Adrenal gland (tissue), 12 donors: ENCODE measurements around the gene CC2D2B. TPM values are rescaled to one million over a fixed set of nuclear protein-coding genes. Genes with fewer than 3 reads are reported as not detected.
"Not testable (repeated sequence)": the region's sequence is repeated elsewhere in the genome, so short reads cannot be mapped to it uniquely, and the experiment has no call there.

Source experiments
- DNase-seq, 7 donors: peaks; one replicate each; pipeline ENCODE4 v3.0.0-alpha.2; 2019 to 2020
- H3K27ac ChIP-seq, 5 donors: fragments of 200-600 bp; sonication (generic) in 4 of 5; 1 replicate in 3 of 5; 2 replicates in 2 of 5; pipeline versions ENCODE4 v1.5.1 to v1.8.0; 2016 to 2020; ENCODE audit warnings: mild to moderate bottlenecking in 1 of 5
- H3K27me3 ChIP-seq: fragments of 200-600 bp; 2 replicates; pipeline ENCODE4 v1.8.0; 2021
- H3K36me3 ChIP-seq, 2 donors: fragments of 200-600 bp; replicated peaks in 1 of 2; 1 replicate in 1 of 2; 2 replicates in 1 of 2; pipeline versions ENCODE4 v1.5.1 to v1.8.0; 2018 to 2022
- H3K4me1 ChIP-seq, 2 donors: fragments of 200-600 bp; replicated peaks in 1 of 2; 1 replicate in 1 of 2; 2 replicates in 1 of 2; pipeline versions ENCODE4 v1.5.1 to v1.8.0; 2018 to 2021
- H3K4me3 ChIP-seq, 4 donors: fragments of 200-600 bp; sonication (generic) in 3 of 4; one replicate each; pipeline ENCODE4 v1.5.1; 2016 to 2018
- H3K9me3 ChIP-seq, 3 donors: fragments of 200-600 bp; sonication (generic) in 1 of 3; replicated peaks in 1 of 3; 1 replicate in 2 of 3; 2 replicates in 1 of 3; pipeline versions ENCODE4 v1.5.1 to v1.8.0; 2016 to 2021
- POLR2A ChIP-seq, 2 donors: fragments of 450-650 bp; IDR thresholded peaks; one replicate each; pipeline ENCODE4 v1.6.1; 2017; ENCODE audit warnings: antibody characterized with exemption in 2 of 2, mild to moderate bottlenecking in 2 of 2, moderate library complexity in 1 of 2
- WGBS, 4 donors: extraction: QIAGEN DNeasy Blood & Tissue Kit in 2 of 4; methylation state at CpG; one replicate each; pipeline versions ENCODE4 v1.1.5 to v1.1.7; 2013 to 2017; 5-methylcytosine and 5-hydroxymethylcytosine counted together
- intact Hi-C, 2 donors: fragments of 100-400 bp; cut with DNase I; formaldehyde crosslinking; loops; one replicate each; pipeline versions ENCODE4 v1.14.1 to v1.15.0; 2022 to 2023
- polyA plus RNA-seq, 3 donors: library from polyadenylated mRNA; stranded (reverse); fragments of 200-250 nt in 2 of 3; fragments of 350-450 nt in 1 of 3; fragmentation: Illumina TruSeq in 1 of 3; extraction: RNeasy Lipid Tissue Mini Kit (QIAGEN cat#74804) in 1 of 3; gene quantifications; one replicate each; pipeline ENCODE4 v1.2.3, GENCODE V29; 2013 to 2014
- total RNA-seq, 9 donors: library from RNA; depleted of rRNA in 4 of 9; stranded (reverse); fragments of >200 nt in 4 of 9; fragments of 120-200 nt in 1 of 9; fragmentation: NEBNext Ultra II Directional in 1 of 9; extraction: Animal tissue kit (Norgen Biotek cat#: 25700) in 1 of 9; gene quantifications; one replicate each; pipeline versions ENCODE4 v1.1.0 to v1.2.4, GENCODE V29; 2013 to 2023
- TF ChIP-seq, protein P1 (sequence below), 6 experiments: fragments of 450-650 bp in 4 of 6; fragments of 200-600 bp in 2 of 6; sonication (generic) in 1 of 6; IDR thresholded peaks; 1 replicate in 5 of 6; 2 replicates in 1 of 6; pipeline versions ENCODE4 v1.5.1 to v1.8.0; 2016 to 2021; ENCODE audit warnings: antibody characterized with exemption in 6 of 6, mild to moderate bottlenecking in 2 of 6, moderate library complexity in 1 of 6
- donor health status: healthy with polysubstance abuse.
- donor health status: Bipolar disorder and iron deficiency.
- donor health status: DM: yes; HTN: yes; CAD: no.
- donor health status: DM: no; HTN: no; CAD: no.
- donor health status: DM: no; HTN: no; CAD: no.
- donor health status: DM: yes; HTN: yes; CAD: no.

The CC2D2B gene
- total and polyA plus RNA-seq, 12 donors: 0.29 to 3.4 (median 0.99) TPM; not detected in 1

DNA sequence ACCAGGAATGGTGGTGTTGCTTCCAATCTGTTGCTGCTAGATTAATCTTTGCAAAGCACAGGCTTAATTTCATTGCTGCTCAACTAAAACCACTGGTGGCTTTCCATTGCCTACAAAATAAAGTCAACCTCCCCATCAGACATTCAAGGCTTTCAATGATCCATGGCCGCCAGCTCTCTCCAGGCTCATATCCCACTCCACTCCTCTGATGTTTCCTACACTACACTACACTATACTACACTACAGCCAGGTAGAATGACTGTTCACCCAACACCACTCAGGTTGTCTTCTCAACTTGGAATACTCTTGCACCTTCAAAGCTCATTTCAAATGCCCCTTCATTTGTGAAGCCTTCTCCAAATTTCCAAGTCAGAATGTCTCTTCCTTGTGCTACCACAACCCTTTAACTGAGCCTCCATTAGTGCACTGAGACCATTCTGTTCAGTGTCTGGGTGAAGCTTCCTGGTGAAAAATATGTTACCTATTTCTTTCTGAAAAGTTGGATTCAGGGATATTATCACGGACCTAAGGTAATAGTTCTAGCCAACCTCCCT is 35.5 kb upstream of the CC2D2B start:
- Histone ChIP-seq H3K9me3 (no peaks in the 10 kb centered on the region), H3K36me3 (peaks cover 0 to 22% of the 10 kb centered on the region in 2 donors), H3K4me3 (no peak overlapping the region), H3K27ac (no peak overlapping the region), H3K27me3 (no peaks in the 10 kb centered on the region), H3K4me1 (no peaks in the 10 kb centered on the region)
- intact Hi-C loops: no loop called here
- TF ChIP-seq, protein P1, sequence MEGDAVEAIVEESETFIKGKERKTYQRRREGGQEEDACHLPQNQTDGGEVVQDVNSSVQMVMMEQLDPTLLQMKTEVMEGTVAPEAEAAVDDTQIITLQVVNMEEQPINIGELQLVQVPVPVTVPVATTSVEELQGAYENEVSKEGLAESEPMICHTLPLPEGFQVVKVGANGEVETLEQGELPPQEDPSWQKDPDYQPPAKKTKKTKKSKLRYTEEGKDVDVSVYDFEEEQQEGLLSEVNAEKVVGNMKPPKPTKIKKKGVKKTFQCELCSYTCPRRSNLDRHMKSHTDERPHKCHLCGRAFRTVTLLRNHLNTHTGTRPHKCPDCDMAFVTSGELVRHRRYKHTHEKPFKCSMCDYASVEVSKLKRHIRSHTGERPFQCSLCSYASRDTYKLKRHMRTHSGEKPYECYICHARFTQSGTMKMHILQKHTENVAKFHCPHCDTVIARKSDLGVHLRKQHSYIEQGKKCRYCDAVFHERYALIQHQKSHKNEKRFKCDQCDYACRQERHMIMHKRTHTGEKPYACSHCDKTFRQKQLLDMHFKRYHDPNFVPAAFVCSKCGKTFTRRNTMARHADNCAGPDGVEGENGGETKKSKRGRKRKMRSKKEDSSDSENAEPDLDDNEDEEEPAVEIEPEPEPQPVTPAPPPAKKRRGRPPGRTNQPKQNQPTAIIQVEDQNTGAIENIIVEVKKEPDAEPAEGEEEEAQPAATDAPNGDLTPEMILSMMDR (IDR thresholded peaks at IDR 0.05): no peak
- TF ChIP-seq POLR2A (IDR thresholded peaks at IDR 0.05): no peak
- DNase-seq: no peak
- WGBS, 4 donors: 37 to 98% (median 71%) methylated on average over 2 of the region's 2 CpGs

DNA sequence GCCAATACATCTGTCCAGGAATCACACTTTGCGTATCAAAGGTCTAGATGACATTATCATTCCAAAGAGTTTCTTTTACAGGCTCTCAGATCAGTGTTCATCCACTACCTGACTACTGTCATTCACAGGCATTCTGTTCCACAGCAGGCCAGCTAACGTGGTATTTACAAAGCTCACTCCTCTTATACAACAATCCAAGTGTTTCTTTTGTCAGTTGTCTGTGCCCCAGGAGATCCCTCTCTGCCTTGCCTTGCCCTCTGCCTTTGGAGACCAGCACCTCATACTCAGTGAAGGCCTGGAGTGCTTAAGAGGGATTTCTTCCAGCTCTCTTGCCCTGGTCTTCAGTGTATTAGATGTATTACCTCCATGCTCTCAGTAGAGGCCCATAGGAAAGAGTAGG is 34.6 kb upstream of the CC2D2B start:
- Histone ChIP-seq H3K27me3 (no peaks in the 10 kb centered on the region), H3K36me3 (peaks cover 0 to 16% of the 10 kb centered on the region in 2 donors), H3K4me3 (no peak overlapping the region), H3K9me3 (no peaks in the 10 kb centered on the region), H3K4me1 (no peaks in the 10 kb centered on the region), H3K27ac (no peak overlapping the region)
- TF ChIP-seq, protein P1 (IDR thresholded peaks at IDR 0.05): no peak
- TF ChIP-seq POLR2A (IDR thresholded peaks at IDR 0.05): no peak
- intact Hi-C loops: no loop called here
- 95 to 100% (median 97%) methylated on average over 2 of the region's 2 CpGs for WGBS, 4 donors
- DNase-seq: no peak

DNA sequence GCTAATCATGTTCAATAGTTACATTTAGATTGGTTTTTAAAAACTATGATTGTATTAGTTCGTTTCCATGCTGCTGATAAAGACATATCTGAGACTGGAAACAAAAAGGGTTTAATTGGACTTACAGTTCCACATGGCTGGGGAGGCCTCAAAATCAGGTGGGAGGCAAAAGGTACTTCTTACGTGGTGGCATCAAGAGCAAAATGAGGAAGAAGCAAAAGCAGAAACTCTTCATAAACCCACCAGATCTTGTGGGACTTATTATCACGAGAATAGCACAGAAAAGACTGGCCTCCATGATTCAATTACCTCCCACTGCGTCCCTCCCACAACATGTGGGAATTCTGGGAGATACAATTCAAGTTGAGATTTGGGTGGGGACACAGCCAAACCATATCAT is 34.1 kb upstream of the CC2D2B start:
- no peak for DNase-seq
- peaks cover 0 to 16% of the 10 kb centered on the region in 2 donors for H3K36me3 ChIP-seq
- TF ChIP-seq POLR2A (IDR thresholded peaks at IDR 0.05): no peak
- TF ChIP-seq, protein P1 (IDR thresholded peaks at IDR 0.05): no peak
- no peak overlapping the region for H3K27ac ChIP-seq
- intact Hi-C loops: no loop called here
- no peak overlapping the region for H3K4me3 ChIP-seq
- no peaks in the 10 kb centered on the region for H3K27me3 ChIP-seq
- H3K4me1 ChIP-seq: no peaks in the 10 kb centered on the region
- no peaks in the 10 kb centered on the region for H3K9me3 ChIP-seq
- 92 to 95% (median 94%) methylated on average over 4 of the region's 4 CpGs for WGBS, 4 donors

DNA sequence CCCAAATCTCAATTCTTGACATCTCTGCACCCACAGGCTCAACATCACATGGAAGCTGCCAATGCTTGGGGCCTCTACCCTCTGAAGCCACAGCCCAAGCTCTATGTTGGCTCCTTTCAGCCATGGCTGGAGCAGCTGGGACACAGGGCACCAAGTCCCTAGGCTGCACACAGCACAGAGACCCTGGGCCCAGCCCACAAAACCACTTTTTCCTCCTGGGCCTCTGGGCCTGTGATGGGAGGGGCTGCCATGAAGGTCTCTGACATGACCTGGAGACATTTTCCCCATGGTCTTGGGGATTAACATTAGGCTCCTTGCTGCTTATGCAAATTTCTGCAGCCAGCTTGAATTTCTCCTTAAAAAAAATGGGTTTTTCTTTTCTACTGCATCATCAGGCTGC is 33.0 kb upstream of the CC2D2B start:
- DNase-seq, H3K4me1 ChIP-seq, intact Hi-C loops, H3K9me3 ChIP-seq, H3K27ac ChIP-seq, H3K4me3 ChIP-seq, H3K27me3 ChIP-seq: not testable (repeated sequence)
- H3K36me3 ChIP-seq: peaks cover 0 to 16% of the 10 kb centered on the region in 2 donors

DNA sequence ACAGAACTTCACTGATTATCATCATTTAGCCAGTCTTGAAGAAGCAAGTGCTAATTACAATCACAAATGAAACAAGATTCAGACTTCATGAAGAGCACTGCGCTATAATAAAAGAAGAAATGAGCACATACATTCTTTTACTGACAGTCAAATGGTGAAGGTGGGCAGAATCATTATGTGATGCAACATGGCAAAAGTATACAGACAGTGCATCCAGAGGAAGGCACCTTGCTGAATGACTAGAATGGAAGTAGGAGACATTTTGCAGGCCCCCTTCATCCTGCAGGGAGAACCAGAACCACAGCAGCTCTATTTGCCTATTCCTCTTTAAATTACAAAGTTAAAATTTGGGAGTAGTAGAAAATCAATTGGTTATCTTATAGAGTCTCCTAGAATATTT is 31.0 kb upstream of the CC2D2B start:
- 94 to 100% (median 100%) methylated on average over 1 of the region's 1 CpG for WGBS, 4 donors
- H3K27ac ChIP-seq: no peak overlapping the region
- H3K4me1 ChIP-seq: peaks cover 12 to 13% of the 10 kb centered on the region in 2 donors
- no peak overlapping the region for H3K4me3 ChIP-seq
- intact Hi-C loops: no loop called here
- H3K27me3 ChIP-seq: no peaks in the 10 kb centered on the region
- DNase-seq: no peak
- TF ChIP-seq, protein P1 (IDR thresholded peaks at IDR 0.05): no peak
- TF ChIP-seq POLR2A (IDR thresholded peaks at IDR 0.05): no peak
- H3K9me3 ChIP-seq: no peaks in the 10 kb centered on the region
- H3K36me3 ChIP-seq: peaks cover 0 to 10% of the 10 kb centered on the region in 2 donors
